Fibroblast of lung (primary cell): ENCODE data around the gene SELENOH. TPM values are rescaled to one million over a fixed set of nuclear protein-coding genes. Genes with fewer than 3 reads are reported as not detected.

ENCODE experiments used
- DNase-seq, 2 donors: peaks; one replicate each; pipeline versions ENCODE4 v3.0.0 to v3.0.0-alpha.2; 2010; ENCODE audit warnings: low read depth in 2 of 2
- H2AFZ ChIP-seq: 2 replicates; pipeline ENCODE4 v1.5.1; 2012; ENCODE audit warnings: low read length, control low read depth, inconsistent platforms
- H3K27ac ChIP-seq: 2 replicates; pipeline ENCODE4 v1.5.1; 2011; ENCODE audit warnings: low read length, control low read depth; ENCODE audit not compliant: insufficient read depth
- H3K27me3 ChIP-seq: 2 replicates; pipeline ENCODE4 v1.5.1; 2011; ENCODE audit warnings: mild to moderate bottlenecking, low read length; ENCODE audit not compliant: control insufficient read depth, insufficient read depth
- H3K36me3 ChIP-seq: 2 replicates; pipeline ENCODE4 v1.5.1; 2011; ENCODE audit warnings: low read length; ENCODE audit not compliant: control insufficient read depth, insufficient read depth
- H3K4me1 ChIP-seq: 2 replicates; pipeline ENCODE4 v1.5.1; 2011; ENCODE audit warnings: low read length; ENCODE audit not compliant: control insufficient read depth, insufficient read depth; ENCODE audit errors: extremely low read depth
- H3K4me2 ChIP-seq: 2 replicates; pipeline ENCODE4 v1.5.1; 2011; ENCODE audit warnings: low read length, control low read depth; ENCODE audit not compliant: insufficient read depth; ENCODE audit errors: extremely low read depth
- H3K4me3 ChIP-seq, 4 experiments: fragments of 200-600 bp in 1 of 4; sonication (generic) in 1 of 4; replicated peaks in 1 of 4; 2 replicates each; pipeline ENCODE4 v1.5.1; 2011 to 2016; ENCODE audit warnings: low read length in 4 of 4, low read depth in 3 of 4, mild to moderate bottlenecking in 3 of 4, control low read depth in 2 of 4, inconsistent platforms in 1 of 4, mixed read lengths in 1 of 4; ENCODE audit not compliant: insufficient read depth in 1 of 4; ENCODE audit errors: control extremely low read depth in 1 of 4
- H3K79me2 ChIP-seq: 2 replicates; pipeline ENCODE4 v1.5.1; 2012; ENCODE audit warnings: mild to moderate bottlenecking, low read length, inconsistent platforms; ENCODE audit not compliant: control insufficient read depth, insufficient read depth
- H3K9ac ChIP-seq: 2 replicates; pipeline ENCODE4 v1.5.1; 2011; ENCODE audit warnings: mild to moderate bottlenecking, low read length, control low read depth; ENCODE audit not compliant: insufficient read depth
- H3K9me3 ChIP-seq: 2 replicates; pipeline ENCODE4 v1.5.1; 2012; ENCODE audit warnings: low read depth, low read length; ENCODE audit not compliant: control insufficient read depth, insufficient read depth
- H4K20me1 ChIP-seq: 2 replicates; pipeline ENCODE4 v1.5.1; 2011; ENCODE audit warnings: low read length; ENCODE audit not compliant: control insufficient read depth, insufficient read depth; ENCODE audit errors: extremely low read depth
- CTCF ChIP-seq, 2 donors: IDR thresholded peaks in 1 of 2; conservative IDR thresholded peaks in 1 of 2; 1 replicate in 1 of 2; 2 replicates in 1 of 2; pipeline ENCODE4 v1.5.1; 2011 to 2012; ENCODE audit warnings: low read length in 2 of 2, control low read depth in 1 of 2, inconsistent platforms in 1 of 2, low read depth in 1 of 2, mild to moderate bottlenecking in 1 of 2
- EZH2 ChIP-seq: IDR thresholded peaks from 2 replicates; pipeline ENCODE4 v1.5.1; 2012; ENCODE audit warnings: low read length, control low read depth, mild to moderate bottlenecking; ENCODE audit errors: missing control alignments
- polyA plus RNA-seq, 2 donors: library from polyadenylated mRNA; depleted of rRNA in 1 of 2; stranded (reverse) in 1 of 2; unstranded in 1 of 2; fragments of >200 nt; gene quantifications; 2 replicates each; pipeline ENCODE4 v1.2.1, GENCODE V29; 2011 to 2012; ENCODE audit warnings: missing spikeins in 1 of 2
- total RNA-seq: library from RNA; depleted of rRNA; stranded (reverse); fragments of >200 nt; gene quantifications from 2 replicates; pipeline ENCODE4 v1.2.1, GENCODE V29; 2014

The SELENOH gene
- total and polyA plus RNA-seq, 2 donors (not counting 1 experiment from before 2014, with no cell fraction given): 73.3 to 99.1 TPM

GRCh38 chr11:57744357-57744756 lies 3.1 kb downstream of the SELENOH start:
- no peak for DNase-seq
- Histone ChIP-seq H3K9ac (no peak overlapping the region), H3K4me2 (no peak overlapping the region), H3K79me2 (peaks cover 15% of the 10 kb centered on the region), H3K27ac (no peak overlapping the region), H3K4me1 (peaks cover 3% of the 10 kb centered on the region), H4K20me1 (no peaks in the 10 kb centered on the region), H3K36me3 (peaks cover 10% of the 10 kb centered on the region), H3K27me3 (no peaks in the 10 kb centered on the region), H3K9me3 (no peaks in the 10 kb centered on the region), H3K4me3 (no peak overlapping the region), H2AFZ (no peak overlapping the region)
- no peak for TF ChIP-seq CTCF (conservative IDR thresholded peaks at IDR 0.05 in 1 of 2, IDR thresholded peaks at IDR 0.05 in 1 of 2; ENCODE audit: low read depth in 1 of 2, low read length in 2 of 2)
- no peak for TF ChIP-seq EZH2

- Histone ChIP-seq H3K4me3 (no peak overlapping the region), H2AFZ (no peak overlapping the region), H3K27ac (no peak overlapping the region), H3K9me3 (no peaks in the 10 kb centered on the region), H3K79me2 (peaks cover 15% of the 10 kb centered on the region), H3K4me1 (peaks cover 3% of the 10 kb centered on the region), H3K4me2 (no peak overlapping the region), H3K9ac (no peak overlapping the region), H3K36me3 (peaks cover 10% of the 10 kb centered on the region), H3K27me3 (no peaks in the 10 kb centered on the region), H4K20me1 (no peaks in the 10 kb centered on the region)
- DNase-seq: no peak
- no peak for TF ChIP-seq CTCF (conservative IDR thresholded peaks at IDR 0.05 in 1 of 2, IDR thresholded peaks at IDR 0.05 in 1 of 2; ENCODE audit: low read depth in 1 of 2, low read length in 2 of 2)
- TF ChIP-seq EZH2: no peak
These were observed 3.9 kb downstream of the SELENOH start for GRCh38 chr11:57745206-57745605.

DNA sequence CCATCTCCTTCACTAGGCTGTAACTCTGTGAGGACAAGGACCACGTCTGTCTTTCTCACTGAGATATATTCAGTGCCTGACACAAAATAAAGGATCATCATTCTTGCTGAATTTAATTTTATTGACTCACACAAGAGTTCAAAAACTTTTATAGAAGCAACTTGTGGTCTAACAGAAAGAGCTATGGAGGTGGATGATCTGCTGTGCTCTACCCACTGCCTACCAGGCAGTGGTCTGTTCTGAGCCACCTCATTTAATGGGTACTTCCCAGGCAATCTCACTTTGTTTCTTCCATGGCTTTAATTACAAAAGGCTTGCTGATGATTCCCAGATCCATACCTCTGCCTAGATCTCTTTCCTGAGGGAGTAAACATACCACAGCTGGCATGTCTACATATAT lies 5.6 kb downstream of the SELENOH start:
- Histone ChIP-seq H3K4me2 (no peak overlapping the region), H3K4me1 (peaks cover 3% of the 10 kb centered on the region), H3K9me3 (no peaks in the 10 kb centered on the region), H3K27ac (no peak overlapping the region), H3K27me3 (no peaks in the 10 kb centered on the region), H3K79me2 (peaks cover 13% of the 10 kb centered on the region), H3K36me3 (peaks cover 10% of the 10 kb centered on the region), H4K20me1 (no peaks in the 10 kb centered on the region), H3K4me3 (no peak overlapping the region), H2AFZ (no peak overlapping the region), H3K9ac (no peak overlapping the region)
- no peak for DNase-seq
- no peak for TF ChIP-seq CTCF (conservative IDR thresholded peaks at IDR 0.05 in 1 of 2, IDR thresholded peaks at IDR 0.05 in 1 of 2; ENCODE audit: low read depth in 1 of 2, low read length in 2 of 2)
- no peak for TF ChIP-seq EZH2
